GM12891 (cell line): ENCODE data around the gene DUSP8.

Experiments
- PAX5 ChIP-seq: IDR thresholded peaks from 2 replicates; pipeline ENCODE4 v1.6.1; 2011; ENCODE audit warnings: low read length, moderate library complexity, mild to moderate bottlenecking; ENCODE audit not compliant: insufficient read depth, severe bottlenecking
- POLR2A ChIP-seq: IDR thresholded peaks from 2 replicates; pipeline ENCODE4 v1.6.1; 2011; ENCODE audit warnings: low read depth, low read length, control low read depth
- POLR2AphosphoS5 ChIP-seq: IDR thresholded peaks from 2 replicates; pipeline ENCODE4 v1.6.1; 2011; ENCODE audit warnings: low read depth, low read length, control low read depth
- TAF1 ChIP-seq: IDR thresholded peaks from 2 replicates; pipeline ENCODE4 v1.6.1; 2011; ENCODE audit warnings: low read depth, low read length, control low read depth

DNA sequence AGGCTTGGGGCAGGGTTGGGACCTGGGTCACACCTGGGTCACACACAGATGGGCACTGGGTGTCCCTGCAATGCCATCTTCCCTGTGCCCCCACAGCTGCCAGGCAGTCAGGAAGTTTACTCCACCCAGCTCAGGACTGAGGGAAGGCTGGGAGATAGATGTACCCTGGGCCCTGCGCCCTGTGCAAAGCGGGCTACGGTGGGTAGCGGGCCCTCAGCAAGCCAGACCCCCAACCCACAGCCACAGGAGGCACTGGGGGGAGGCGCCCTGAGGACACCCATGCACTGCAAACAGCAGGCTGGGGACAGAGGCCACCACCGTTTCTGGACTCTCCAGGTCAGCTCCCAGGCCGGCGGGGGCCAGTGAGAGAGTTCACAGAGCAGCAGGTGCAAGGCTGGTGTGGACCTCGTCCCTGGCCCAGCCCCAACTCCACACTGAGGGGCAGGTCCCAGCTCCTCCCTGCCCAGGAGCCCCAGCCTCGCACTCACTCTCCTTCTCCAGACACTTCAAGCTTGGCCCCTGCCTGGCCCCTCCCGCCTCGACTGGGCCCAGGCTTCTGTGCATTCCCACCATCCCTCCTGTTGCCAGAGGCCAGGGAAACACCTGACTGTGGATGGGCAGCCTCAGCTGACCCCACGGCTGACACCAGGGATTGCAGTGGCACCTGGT lies 4.9 kb downstream of the DUSP8 start:
- TF ChIP-seq POLR2AphosphoS5, result no peak
- TF ChIP-seq POLR2A, result no peak
- no peak for TF ChIP-seq TAF1
- TF ChIP-seq PAX5, result no peak
